LoVo (cell line): ENCODE measurements around the gene HTRA3.
A peak's percentile ranks its signal among the peaks of the same experiment; 100 is the strongest.

Experiments used
- DNase-seq: peaks from one replicate; pipeline ENCODE4 v3.0.0-alpha.2; 2016; ENCODE audit warnings: low spot score

The HTRA3 gene

DNA sequence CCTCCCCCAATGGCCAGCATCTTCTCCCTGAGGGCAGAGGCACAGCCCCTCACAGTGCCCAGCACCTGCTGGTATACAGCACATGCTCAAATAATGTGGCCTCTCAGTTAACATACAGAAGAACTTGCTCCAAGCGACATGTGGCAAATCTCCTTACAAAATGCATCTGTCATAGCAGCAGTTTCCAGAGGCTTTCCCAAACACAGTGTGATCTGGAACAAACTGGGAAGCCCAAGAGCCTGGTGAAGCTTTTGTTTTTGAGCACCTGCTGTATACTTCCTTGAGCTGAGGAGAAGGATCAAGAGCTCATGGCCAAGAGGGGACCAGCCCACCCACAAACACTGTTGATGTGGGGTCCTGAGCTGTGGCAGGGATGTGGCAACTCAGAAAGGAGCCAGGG is 34.8 kb upstream of the HTRA3 start:
- no peak for DNase-seq

- DNase-seq, result no peak
Observed at GRCh38 chr4:8235224-8235623, 34.3 kb upstream of the HTRA3 start.

DNA sequence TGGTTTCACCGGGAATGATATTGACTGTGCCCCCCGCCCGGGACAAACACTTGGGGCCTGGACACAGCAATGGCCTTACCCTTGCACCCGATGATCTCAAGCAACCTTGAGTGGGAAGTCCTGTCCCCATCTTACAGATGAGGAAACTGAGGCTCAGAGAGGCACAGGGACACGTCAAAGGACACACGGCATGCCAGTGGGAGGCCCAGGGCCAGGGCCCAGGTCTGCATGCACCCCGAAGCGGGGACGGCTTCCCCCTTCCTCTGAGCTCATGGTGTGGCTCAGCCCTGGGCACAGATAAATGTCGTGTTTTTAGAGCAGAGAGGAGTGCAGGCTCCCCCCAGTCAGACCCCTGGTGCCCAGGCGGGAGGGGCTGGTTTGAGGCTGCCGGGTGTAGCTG is 33.9 kb upstream of the HTRA3 start:
- DNase-seq, result no peak

GRCh38 chr4:8236106-8236919 is 33.2 kb upstream of the HTRA3 start:
- DNase-seq, result no peak

- DNase-seq, result no peak
Observed at GRCh38 chr4:8236920-8237195, 32.7 kb upstream of the HTRA3 start.

DNA sequence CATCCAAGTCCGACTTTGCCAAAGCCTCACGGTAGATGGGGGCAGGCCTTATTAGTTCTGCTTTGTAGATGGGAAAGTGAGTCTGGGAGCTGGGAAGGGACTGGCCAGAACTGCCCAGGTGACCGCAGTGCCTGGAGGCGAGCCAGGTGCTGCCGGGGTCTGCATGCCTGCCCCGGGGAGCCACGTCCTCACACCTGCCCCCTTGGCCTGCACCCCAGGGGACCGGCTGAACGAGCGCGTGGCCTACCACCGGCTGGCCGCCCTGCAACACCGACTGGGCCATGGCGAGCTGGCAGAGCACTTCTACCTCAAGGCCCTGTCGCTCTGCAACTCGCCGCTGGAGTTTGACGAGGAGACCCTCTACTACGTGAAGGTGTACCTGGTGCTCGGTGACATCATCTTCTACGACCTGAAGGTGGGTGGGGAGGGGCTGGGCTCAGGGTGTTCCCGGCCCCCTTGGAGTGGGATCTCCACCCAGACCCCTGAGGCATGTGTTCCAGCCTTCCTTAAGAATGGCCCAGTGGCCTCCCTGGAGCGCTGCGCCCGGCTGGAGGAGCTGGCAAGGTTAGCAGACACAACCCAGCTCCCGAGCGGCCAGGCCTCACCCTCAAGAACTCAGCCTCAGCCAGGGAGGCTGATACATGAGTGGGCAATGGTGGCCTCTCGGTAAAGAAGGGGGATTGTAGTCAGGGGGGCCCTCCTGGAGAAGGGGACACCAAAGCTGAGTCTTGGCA is 32.1 kb upstream of the HTRA3 start:
- DNase-seq, result no peak

- DNase-seq, result no peak
Observed at GRCh38 chr4:8238036-8238511, 31.5 kb upstream of the HTRA3 start.

GRCh38 chr4:8238515-8239053 is 31.0 kb upstream of the HTRA3 start:
- DNase-seq, result no peak

DNA sequence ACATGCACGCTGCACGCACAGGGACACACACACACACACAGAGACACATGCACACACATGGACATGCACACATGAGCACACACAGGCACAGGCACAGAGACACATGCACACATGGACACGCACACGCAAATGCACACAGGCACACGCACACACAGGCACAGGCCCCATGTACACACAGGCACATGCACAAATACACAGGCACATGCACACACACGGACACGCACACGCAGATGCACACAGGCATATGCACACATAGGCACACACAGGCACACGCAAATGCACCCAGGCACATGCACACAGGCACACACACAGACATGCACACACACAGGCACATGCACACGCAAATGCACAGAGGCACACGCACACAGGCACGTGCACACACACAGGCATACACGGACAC is 30.3 kb upstream of the HTRA3 start:
- DNase-seq, result no peak

- no peak for DNase-seq
Observed at GRCh38 chr4:8239661-8240060, 29.9 kb upstream of the HTRA3 start.

DNA sequence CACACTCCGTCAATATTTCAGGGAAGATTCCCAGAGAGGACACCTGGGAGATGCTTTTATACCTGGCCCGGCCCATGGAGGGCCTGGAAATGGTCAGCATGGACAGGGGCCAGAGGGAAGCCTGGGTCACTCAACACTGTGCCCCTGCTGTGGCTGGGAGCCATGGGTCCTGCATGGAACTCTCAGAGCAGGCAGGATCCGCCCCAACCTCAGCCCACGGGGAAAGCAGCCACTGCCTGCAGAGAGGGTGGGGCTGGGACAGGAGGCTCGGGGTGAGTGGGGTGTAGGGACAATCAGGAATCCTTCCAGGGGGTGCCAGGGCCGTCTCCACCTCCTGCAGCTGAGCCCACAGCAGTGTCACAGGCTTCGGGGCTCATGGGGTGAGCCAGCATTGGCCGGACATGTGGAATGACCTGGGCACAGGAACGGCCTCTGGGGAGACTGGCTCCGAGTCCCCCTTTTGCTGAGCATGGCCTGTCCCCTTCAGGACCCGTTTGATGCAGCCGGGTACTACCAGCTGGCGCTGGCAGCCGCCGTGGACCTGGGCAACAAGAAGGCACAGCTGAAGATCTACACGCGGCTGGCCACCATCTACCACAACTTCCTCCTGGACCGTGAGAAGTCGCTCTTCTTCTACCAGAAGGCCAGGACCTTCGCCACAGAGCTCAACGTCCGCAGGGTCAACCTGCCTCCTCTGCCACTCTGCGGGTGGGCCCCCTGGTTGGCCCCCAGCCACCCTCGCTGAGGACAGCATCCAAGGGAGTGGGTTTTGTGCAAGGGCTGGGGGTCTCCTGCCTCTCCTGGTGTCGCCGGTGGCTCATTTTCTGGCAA is 29.1 kb upstream of the HTRA3 start:
- DNase-seq, result no peak

DNA sequence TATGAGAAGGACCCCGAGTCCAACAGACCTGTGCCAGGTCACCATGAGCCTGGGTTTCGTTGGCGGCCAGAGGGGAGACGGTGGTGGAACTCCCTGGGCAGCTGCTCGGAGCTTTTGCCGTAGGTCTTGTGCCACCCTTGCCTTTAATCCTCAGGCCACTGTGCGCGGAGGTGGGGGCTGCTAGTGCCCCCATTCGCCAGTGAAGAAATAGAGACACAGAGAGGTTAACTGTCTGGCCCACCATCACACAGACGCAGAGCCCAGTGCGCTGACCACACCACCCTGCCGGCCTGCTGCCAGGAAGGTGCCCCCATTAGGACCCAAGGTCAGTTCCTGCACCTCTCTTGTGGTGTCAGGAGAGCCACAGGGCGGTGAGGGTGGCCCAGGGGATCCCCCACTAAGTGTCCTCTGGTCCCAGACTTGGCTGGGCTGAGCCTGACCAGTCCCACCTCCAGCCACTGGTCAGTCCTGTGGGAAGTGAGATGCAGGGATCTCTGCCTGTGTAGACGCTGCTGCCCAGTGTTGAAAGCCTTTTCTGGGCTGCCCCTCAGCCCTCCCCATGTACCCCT is 28.3 kb upstream of the HTRA3 start:
- DNase-seq, result no peak

GRCh38 chr4:8241895-8242696 is 27.5 kb upstream of the HTRA3 start:
- peak; percentile 54 for DNase-seq

GRCh38 chr4:8242782-8243560 is 26.6 kb upstream of the HTRA3 start:
- DNase-seq, result no peak

DNA sequence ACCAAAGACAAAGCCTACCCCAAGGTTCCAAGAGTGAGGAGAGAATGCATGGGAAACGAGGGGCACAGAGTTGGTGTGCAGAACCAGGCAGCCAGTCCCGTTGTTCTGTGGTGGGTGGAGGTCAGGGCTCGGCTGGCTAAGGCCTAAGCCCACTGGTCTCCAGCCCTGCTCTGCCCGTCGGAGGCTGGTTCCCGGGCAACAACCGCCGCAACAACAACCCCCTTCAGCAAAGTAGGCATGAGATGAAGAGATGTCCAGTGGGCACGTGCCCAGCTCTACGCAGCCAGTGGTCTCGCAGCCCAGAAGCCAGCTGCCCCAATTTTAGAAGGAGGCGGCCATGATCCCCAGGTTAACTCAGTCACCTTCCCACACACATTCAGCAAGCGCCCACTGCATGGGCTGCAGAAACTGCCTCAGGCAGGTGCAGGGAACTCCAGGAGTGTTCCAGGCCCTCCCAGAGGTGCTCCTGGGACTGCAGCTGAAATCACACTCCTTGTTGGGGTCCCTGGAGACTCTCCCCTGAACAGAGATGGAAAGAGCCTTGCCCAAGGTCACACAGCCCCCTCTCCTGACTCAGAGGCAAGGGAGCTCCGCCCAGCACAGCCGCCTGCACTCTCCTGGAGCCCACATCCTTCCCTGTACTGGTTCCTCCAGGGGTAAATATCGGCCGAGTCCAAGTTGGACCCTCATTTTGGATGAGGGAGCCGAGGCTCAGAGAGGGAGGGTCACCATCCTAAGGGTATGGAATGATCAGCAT is 25.4 kb upstream of the HTRA3 start:
- DNase-seq, result no peak

DNA sequence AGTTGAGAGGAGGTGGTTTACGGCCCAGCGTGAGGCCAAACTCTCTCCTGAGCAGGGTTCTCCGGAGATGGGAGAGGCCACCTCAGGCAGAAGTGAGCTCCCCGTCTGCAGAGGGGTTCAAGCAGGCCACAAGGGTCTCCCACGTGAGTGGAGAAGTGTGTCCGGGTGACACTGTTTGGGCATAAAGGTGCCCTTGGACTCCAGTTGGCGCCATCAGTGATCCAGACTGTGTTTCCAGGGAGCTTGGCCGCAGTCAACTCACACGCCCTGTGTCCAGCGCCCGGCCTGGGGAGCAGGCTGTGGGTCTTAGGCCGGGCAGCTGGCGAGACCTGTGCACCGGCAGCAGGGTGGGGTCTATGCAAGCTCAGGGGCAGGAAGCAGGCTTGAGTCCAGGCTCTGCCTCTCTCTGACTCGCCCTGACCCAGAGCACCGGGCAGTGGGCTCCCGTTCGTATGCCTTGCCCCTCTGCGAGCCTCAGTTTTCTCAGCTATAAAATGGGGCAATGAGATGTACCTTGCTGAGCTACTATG is 24.6 kb upstream of the HTRA3 start:
- DNase-seq, result no peak

- no peak for DNase-seq
Observed at GRCh38 chr4:8245884-8246833, 23.4 kb upstream of the HTRA3 start.
